Transverse colon (tissue), 4 donors: ENCODE measurements around the gene OR2H1.

Experiments
- CTCF ChIP-seq, 5 experiments: fragments of 200-600 bp in 3 of 5; fragments of 450-650 bp in 2 of 5; sonication (generic) in 3 of 5; IDR thresholded peaks; 1 replicate in 2 of 5; 2 replicates in 3 of 5; pipeline ENCODE4 v1.5.1; 2016 to 2017; ENCODE audit warnings: antibody characterized with exemption in 5 of 5, inconsistent platforms in 3 of 5, mild to moderate bottlenecking in 2 of 5, moderate library complexity in 1 of 5
- POLR2A ChIP-seq: fragments of 450-650 bp; IDR thresholded peaks from one replicate; pipeline ENCODE4 v1.6.1; 2016; ENCODE audit warnings: antibody characterized with exemption, mild to moderate bottlenecking, moderate library complexity
- POLR2AphosphoS5 ChIP-seq, 3 donors: sonication (generic); formaldehyde crosslinking; IDR thresholded peaks; one replicate each; pipeline ENCODE4 v1.6.1; 2016; ENCODE audit warnings: antibody characterized with exemption in 3 of 3

GRCh38 chr6:29424575-29424974 lies 32.4 kb upstream of the OR2H1 start:
- TF ChIP-seq POLR2A: no peak
- TF ChIP-seq CTCF (IDR thresholded peaks at IDR 0.05): no peak
- TF ChIP-seq POLR2AphosphoS5 (IDR thresholded peaks at IDR 0.05): no peak
